ENCODE measurements around the gene RUBCNL.

Gene RUBCNL

DNA sequence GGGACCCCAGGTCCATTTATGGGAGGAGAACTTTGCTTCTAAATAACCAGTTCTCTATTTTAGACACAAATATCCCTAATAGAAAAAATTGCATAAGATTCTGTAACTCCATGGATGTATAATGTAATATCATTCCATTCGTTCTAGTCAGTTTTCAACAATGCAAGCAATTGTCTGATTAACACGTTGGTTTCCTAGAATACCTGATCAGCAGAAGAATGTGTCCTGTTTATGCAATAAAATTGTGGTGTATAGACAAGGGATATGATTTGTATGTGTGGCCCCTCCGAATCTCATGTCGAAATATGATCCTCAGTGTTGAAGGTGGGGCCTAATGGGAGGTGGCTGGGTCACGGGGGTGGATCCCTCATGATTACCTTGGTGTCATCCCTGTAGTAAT lies 62.1 kb downstream of the RUBCNL start:
- DNase-seq, result no peak
- Histone ChIP-seq H3K4me1 (ENCODE audit: control insufficient read depth, insufficient read depth, low read length, poor library complexity, severe bottlenecking) (peaks cover 6% of the 10 kb centered on the region), H3K4me3 (ENCODE audit: insufficient read depth, low read depth, low read length, poor library complexity, severe bottlenecking) (no peak overlapping the region), H3K27me3 (replicated peaks; ENCODE audit: control insufficient read depth, insufficient read depth, low read length, poor library complexity, severe bottlenecking) (no peaks in the 10 kb centered on the region), H3K36me3 (ENCODE audit: control insufficient read depth, insufficient read depth, low read length) (no peaks in the 10 kb centered on the region), H3K27ac (ENCODE audit: insufficient read depth, low read length, poor library complexity, severe bottlenecking) (no peak overlapping the region), H3K9me3 (ENCODE audit: control insufficient read depth, low read length) (no peaks in the 10 kb centered on the region)

GRCh38 chr13:46321494-46322225 lies 65.4 kb downstream of the RUBCNL start:
- H3K9me3 ChIP-seq (ENCODE audit: control insufficient read depth, low read length), result no peaks in the 10 kb centered on the region
- H3K27me3 ChIP-seq (replicated peaks; ENCODE audit: control insufficient read depth, insufficient read depth, low read length, poor library complexity, severe bottlenecking), result no peaks in the 10 kb centered on the region
- H3K4me1 ChIP-seq (ENCODE audit: control insufficient read depth, insufficient read depth, low read length, poor library complexity, severe bottlenecking), result peaks cover 6% of the 10 kb centered on the region
- H3K36me3 ChIP-seq (ENCODE audit: control insufficient read depth, insufficient read depth, low read length), result no peaks in the 10 kb centered on the region
- peak overlapping the region; percentile 38 for H3K4me3 ChIP-seq (ENCODE audit: insufficient read depth, low read depth, low read length, poor library complexity, severe bottlenecking)
- H3K27ac ChIP-seq (ENCODE audit: insufficient read depth, low read length, poor library complexity, severe bottlenecking), result peak overlapping the region; percentile 36
- peak; percentile 28 to 48 (median 39) for DNase-seq

DNA sequence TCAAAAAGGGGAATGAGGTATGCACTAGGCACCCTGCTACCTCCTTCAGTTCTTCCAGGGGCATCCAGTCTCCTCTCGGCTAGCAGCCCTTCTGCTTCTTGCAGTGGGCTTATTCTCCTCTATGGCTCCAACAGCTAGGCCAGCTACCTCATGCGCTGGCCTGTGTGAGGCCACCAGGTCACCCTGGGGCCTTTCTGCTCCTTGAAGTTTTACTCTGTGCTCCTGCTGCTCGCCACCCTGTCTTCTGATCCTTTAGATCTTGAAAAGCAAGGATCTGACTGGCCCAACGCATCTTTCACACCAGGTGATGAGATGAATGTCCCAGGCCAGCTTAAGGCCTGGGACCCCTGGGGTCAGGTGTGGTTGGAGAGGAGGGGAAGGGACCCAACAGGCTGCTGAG lies 66.2 kb downstream of the RUBCNL start:
- Histone ChIP-seq H3K9me3 (ENCODE audit: control insufficient read depth, low read length) (no peaks in the 10 kb centered on the region), H3K4me1 (ENCODE audit: control insufficient read depth, insufficient read depth, low read length, poor library complexity, severe bottlenecking) (peaks cover 6% of the 10 kb centered on the region), H3K4me3 (ENCODE audit: insufficient read depth, low read depth, low read length, poor library complexity, severe bottlenecking) (peak overlapping the region; percentile 38), H3K27ac (ENCODE audit: insufficient read depth, low read length, poor library complexity, severe bottlenecking) (peak overlapping the region; percentile 36), H3K36me3 (ENCODE audit: control insufficient read depth, insufficient read depth, low read length) (no peaks in the 10 kb centered on the region), H3K27me3 (replicated peaks; ENCODE audit: control insufficient read depth, insufficient read depth, low read length, poor library complexity, severe bottlenecking) (no peaks in the 10 kb centered on the region)
- DNase-seq, result no peak

- Histone ChIP-seq H3K36me3 (ENCODE audit: control insufficient read depth, insufficient read depth, low read length) (no peaks in the 10 kb centered on the region), H3K27ac (ENCODE audit: insufficient read depth, low read length, poor library complexity, severe bottlenecking) (no peak overlapping the region), H3K4me3 (ENCODE audit: insufficient read depth, low read depth, low read length, poor library complexity, severe bottlenecking) (no peak overlapping the region), H3K4me1 (ENCODE audit: control insufficient read depth, insufficient read depth, low read length, poor library complexity, severe bottlenecking) (peaks cover 6% of the 10 kb centered on the region), H3K27me3 (replicated peaks; ENCODE audit: control insufficient read depth, insufficient read depth, low read length, poor library complexity, severe bottlenecking) (no peaks in the 10 kb centered on the region), H3K9me3 (ENCODE audit: control insufficient read depth, low read length) (no peaks in the 10 kb centered on the region)
- DNase-seq, result no peak
Measured at GRCh38 chr13:46320406-46320805, 66.6 kb downstream of the RUBCNL start.

DNA sequence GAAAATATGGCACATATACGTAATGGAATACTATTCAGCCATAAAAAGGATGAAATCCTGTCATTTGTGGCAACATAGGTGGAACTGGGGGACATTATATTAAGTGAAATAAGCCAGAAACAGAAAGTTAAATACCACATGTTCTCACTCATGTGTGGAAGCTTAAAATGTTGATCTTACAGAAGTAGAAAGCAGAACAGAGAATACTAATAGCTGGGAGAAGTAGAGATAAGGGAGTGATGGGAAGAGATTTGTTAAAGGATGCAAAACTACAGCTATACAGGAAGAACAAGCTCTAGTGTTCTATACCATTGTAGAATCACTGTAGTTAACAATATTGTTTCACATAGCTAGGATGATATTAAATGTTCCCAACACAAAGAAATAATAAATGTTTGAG lies 68.1 kb downstream of the RUBCNL start:
- no peak overlapping the region for H3K27ac ChIP-seq (ENCODE audit: insufficient read depth, low read length, poor library complexity, severe bottlenecking)

GRCh38 chr13:46317120-46317519 lies 69.9 kb downstream of the RUBCNL start:
- Histone ChIP-seq H3K27ac (ENCODE audit: insufficient read depth, low read length, poor library complexity, severe bottlenecking) (no peak overlapping the region), H3K27me3 (replicated peaks; ENCODE audit: control insufficient read depth, insufficient read depth, low read length, poor library complexity, severe bottlenecking) (no peaks in the 10 kb centered on the region), H3K4me1 (ENCODE audit: control insufficient read depth, insufficient read depth, low read length, poor library complexity, severe bottlenecking) (peaks cover 6% of the 10 kb centered on the region), H3K4me3 (ENCODE audit: insufficient read depth, low read depth, low read length, poor library complexity, severe bottlenecking) (no peak overlapping the region), H3K36me3 (ENCODE audit: control insufficient read depth, insufficient read depth, low read length) (no peaks in the 10 kb centered on the region), H3K9me3 (ENCODE audit: control insufficient read depth, low read length) (no peaks in the 10 kb centered on the region)
- no peak for DNase-seq

More for the DNA sequence above, 68.1 kb downstream of the RUBCNL start:
- no peaks in the 10 kb centered on the region for H3K36me3 ChIP-seq (ENCODE audit: control insufficient read depth, insufficient read depth, low read length)
- no peak for DNase-seq
- no peaks in the 10 kb centered on the region for H3K27me3 ChIP-seq (replicated peaks; ENCODE audit: control insufficient read depth, insufficient read depth, low read length, poor library complexity, severe bottlenecking)
- no peaks in the 10 kb centered on the region for H3K9me3 ChIP-seq (ENCODE audit: control insufficient read depth, low read length)
- H3K4me3 ChIP-seq (ENCODE audit: insufficient read depth, low read depth, low read length, poor library complexity, severe bottlenecking), result no peak overlapping the region
- H3K4me1 ChIP-seq (ENCODE audit: control insufficient read depth, insufficient read depth, low read length, poor library complexity, severe bottlenecking), result peaks cover 6% of the 10 kb centered on the region

DNA sequence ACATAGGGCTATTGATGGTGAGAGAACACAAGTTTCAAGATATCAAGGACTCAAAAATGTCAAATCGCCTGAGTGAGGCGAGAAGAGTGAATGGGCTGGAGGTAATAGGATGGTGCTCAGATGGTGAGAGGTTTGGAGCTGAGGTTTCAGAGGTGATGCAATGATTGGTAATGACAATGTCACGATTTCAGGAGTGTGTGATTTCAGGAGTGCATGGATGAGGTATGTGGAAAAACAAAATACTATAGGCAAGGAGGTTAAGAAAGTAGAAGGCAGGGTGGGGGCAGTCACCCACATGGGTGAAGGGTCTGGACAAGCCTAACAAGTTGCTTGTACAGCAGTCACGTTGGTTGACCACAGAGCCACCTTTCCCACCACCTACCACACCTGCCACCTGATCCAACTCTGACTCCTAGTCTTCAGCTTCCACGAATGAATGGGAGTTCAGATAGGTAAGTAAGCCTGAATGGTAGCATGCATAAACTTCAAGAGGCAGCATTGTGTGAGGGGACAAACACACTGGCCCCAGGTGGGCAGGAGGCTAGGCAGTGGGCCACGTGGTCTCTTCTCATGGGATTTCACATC lies 71.5 kb downstream of the RUBCNL start:
- Histone ChIP-seq H3K27ac (ENCODE audit: insufficient read depth, low read length, poor library complexity, severe bottlenecking) (no peak overlapping the region), H3K4me3 (ENCODE audit: insufficient read depth, low read depth, low read length, poor library complexity, severe bottlenecking) (no peak overlapping the region), H3K27me3 (replicated peaks; ENCODE audit: control insufficient read depth, insufficient read depth, low read length, poor library complexity, severe bottlenecking) (no peaks in the 10 kb centered on the region), H3K4me1 (ENCODE audit: control insufficient read depth, insufficient read depth, low read length, poor library complexity, severe bottlenecking) (no peaks in the 10 kb centered on the region), H3K36me3 (ENCODE audit: control insufficient read depth, insufficient read depth, low read length) (no peaks in the 10 kb centered on the region), H3K9me3 (ENCODE audit: control insufficient read depth, low read length) (no peaks in the 10 kb centered on the region)
- no peak for DNase-seq

DNA sequence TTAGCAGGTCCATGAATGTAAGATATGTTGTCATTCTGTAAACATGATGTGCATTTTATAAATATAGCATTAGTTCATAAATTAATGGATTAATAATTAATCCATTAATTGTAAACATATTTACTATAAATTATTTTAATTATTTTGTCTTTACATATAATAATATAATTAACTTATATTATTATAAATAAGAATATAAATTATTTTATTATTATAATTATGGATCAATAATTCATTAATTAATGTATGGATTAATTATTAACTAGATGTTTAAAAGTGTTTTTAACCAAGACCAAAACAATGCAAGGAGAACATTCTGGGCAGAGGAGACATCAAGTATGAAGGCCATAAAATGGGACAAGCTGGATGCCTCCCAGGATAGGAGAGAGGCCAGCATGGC lies 72.0 kb downstream of the RUBCNL start:
- Histone ChIP-seq H3K4me3 (ENCODE audit: insufficient read depth, low read depth, low read length, poor library complexity, severe bottlenecking) (no peak overlapping the region), H3K27ac (ENCODE audit: insufficient read depth, low read length, poor library complexity, severe bottlenecking) (no peak overlapping the region), H3K4me1 (ENCODE audit: control insufficient read depth, insufficient read depth, low read length, poor library complexity, severe bottlenecking) (no peaks in the 10 kb centered on the region), H3K9me3 (ENCODE audit: control insufficient read depth, low read length) (no peaks in the 10 kb centered on the region), H3K36me3 (ENCODE audit: control insufficient read depth, insufficient read depth, low read length) (no peaks in the 10 kb centered on the region), H3K27me3 (replicated peaks; ENCODE audit: control insufficient read depth, insufficient read depth, low read length, poor library complexity, severe bottlenecking) (no peaks in the 10 kb centered on the region)
- DNase-seq, result no peak

DNA sequence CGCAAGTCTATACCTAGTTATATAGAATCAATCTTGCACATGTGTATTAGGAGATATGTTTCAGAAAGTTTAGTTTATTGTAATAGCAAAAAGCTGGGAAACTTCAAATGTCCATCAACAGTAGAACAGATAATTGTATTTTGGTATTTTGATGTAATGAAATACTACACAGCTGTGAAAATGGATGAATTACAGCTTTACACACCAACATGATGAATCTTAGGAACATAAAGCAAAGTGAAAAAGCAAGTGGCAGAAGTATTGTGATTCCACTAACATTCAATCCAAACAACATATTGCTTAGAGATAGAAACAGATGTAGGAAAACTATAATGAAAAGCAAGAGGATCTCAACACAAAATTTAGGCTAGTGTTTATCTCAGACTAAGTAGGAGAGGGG lies 72.5 kb downstream of the RUBCNL start:
- H3K27ac ChIP-seq (ENCODE audit: insufficient read depth, low read length, poor library complexity, severe bottlenecking), result no peak overlapping the region
- H3K4me1 ChIP-seq (ENCODE audit: control insufficient read depth, insufficient read depth, low read length, poor library complexity, severe bottlenecking), result no peaks in the 10 kb centered on the region

DNA sequence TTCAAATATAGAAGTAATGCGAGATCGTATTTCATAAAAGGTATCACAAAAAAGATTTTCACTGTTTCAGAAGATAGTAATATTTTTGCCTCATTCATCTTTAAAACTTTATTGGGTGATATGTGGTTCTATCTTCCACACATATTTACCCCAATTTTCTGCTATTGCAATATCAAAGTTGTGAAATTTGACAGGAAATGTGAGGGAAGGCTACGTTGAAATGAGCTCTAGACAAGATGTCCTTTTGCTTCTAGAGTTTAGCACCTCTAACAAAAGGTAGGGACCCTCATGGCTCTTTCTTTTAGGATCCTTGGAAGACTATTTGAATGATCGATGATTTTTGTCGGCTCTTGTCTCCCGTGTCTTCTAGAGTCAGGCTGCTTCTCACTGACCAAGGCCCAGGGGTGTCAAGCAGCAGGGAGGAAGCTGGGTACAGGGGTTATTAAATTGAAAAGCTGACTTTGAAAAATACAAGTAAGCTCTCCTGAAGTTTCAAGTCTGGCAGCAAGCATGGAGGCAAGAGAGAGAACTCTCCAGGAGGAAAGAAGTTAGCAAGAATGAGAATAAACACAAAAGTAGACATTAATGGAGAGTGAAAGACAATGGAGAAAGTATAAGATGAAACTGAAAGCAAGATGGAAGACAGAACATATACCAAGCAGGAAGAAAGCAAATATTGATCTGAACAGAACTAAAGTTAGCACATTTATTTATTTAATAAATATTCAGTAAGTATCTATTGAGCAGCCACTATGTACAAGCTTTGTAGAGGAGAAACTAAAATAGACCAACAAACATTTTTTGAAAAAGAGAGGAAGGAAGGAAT lies 73.4 kb downstream of the RUBCNL start:
- no peak for DNase-seq
- no peak overlapping the region for H3K27ac ChIP-seq (ENCODE audit: insufficient read depth, low read length, poor library complexity, severe bottlenecking)
- no peaks in the 10 kb centered on the region for H3K4me1 ChIP-seq (ENCODE audit: control insufficient read depth, insufficient read depth, low read length, poor library complexity, severe bottlenecking)
- H3K9me3 ChIP-seq (ENCODE audit: control insufficient read depth, low read length), result no peaks in the 10 kb centered on the region
- no peaks in the 10 kb centered on the region for H3K36me3 ChIP-seq (ENCODE audit: control insufficient read depth, insufficient read depth, low read length)
- H3K4me3 ChIP-seq (ENCODE audit: insufficient read depth, low read depth, low read length, poor library complexity, severe bottlenecking), result no peak overlapping the region
- no peaks in the 10 kb centered on the region for H3K27me3 ChIP-seq (replicated peaks; ENCODE audit: control insufficient read depth, insufficient read depth, low read length, poor library complexity, severe bottlenecking)

More for the DNA sequence above, 72.5 kb downstream of the RUBCNL start:
- Histone ChIP-seq H3K27me3 (replicated peaks; ENCODE audit: control insufficient read depth, insufficient read depth, low read length, poor library complexity, severe bottlenecking) (no peaks in the 10 kb centered on the region), H3K4me3 (ENCODE audit: insufficient read depth, low read depth, low read length, poor library complexity, severe bottlenecking) (no peak overlapping the region), H3K36me3 (ENCODE audit: control insufficient read depth, insufficient read depth, low read length) (no peaks in the 10 kb centered on the region), H3K9me3 (ENCODE audit: control insufficient read depth, low read length) (no peaks in the 10 kb centered on the region)
- no peak for DNase-seq
